ENCODE data around the gene KANSL1. TPM values are rescaled to one million over a fixed set of nuclear protein-coding genes. Genes with fewer than 3 reads are reported as not detected.

KANSL1 gene
- total RNA-seq, 2 experiments from 2014 or later, result 54.4 to 55.3 TPM

GRCh38 chr17:45980855-45981254 is 212.4 kb downstream of the KANSL1 start:
- POLR2A ChIA-PET, result no interaction called here
- H3K9me3 Mint-ChIP-seq, result no peaks in the 10 kb centered on the region
- no peak for ATAC-seq

More at GRCh38 chr17:45980855-45981254, 212.4 kb downstream of the KANSL1 start:
- DNase-seq, result no peak
- Mint-ChIP-seq H3K4me1 (ENCODE audit: low read depth) (no peaks in the 10 kb centered on the region), H3K27ac (no peak overlapping the region), H3K27me3 (no peaks in the 10 kb centered on the region), H3K4me3 (no peak overlapping the region), H3K36me3 (ENCODE audit: low read depth) (no peaks in the 10 kb centered on the region)
- intact Hi-C loops (cut with micrococcal nuclease), result no loop called here
- no peak for TF ChIP-seq CTCF (IDR thresholded peaks at IDR 0.05)
- CTCF ChIA-PET, result interaction anchor here (0.8 to 1.5 kb wide), 2 partner anchors 22 to 31 kb away, joined by 3 to 4 read pairs; no protein-coding TSS in a partner anchor

Other genes starting within 250 kb of the KANSL1 start
- not detected for gene STH, start 194.2 kb downstream of the KANSL1 start, total RNA-seq
- 1 to 10 TPM; 1.7 to 1.8 TPM for gene LRRC37A, start 101.7 kb upstream of the KANSL1 start, total RNA-seq
- gene ARL17B, start 168.3 kb upstream of the KANSL1 start, total RNA-seq, result 10 to 100 TPM; 40.3 to 41.4 TPM